Mesenteric fat pad (tissue), 1 donor: ENCODE data around the gene KCNK18. TPM values are rescaled to one million over a fixed set of nuclear protein-coding genes. Genes with fewer than 3 reads are reported as not detected.

Source experiments
- DNase-seq: peaks from one replicate; pipeline ENCODE4 v3.0.0-alpha.2; 2020; ENCODE audit warnings: low spot score
- long read RNA-seq: library from polyadenylated mRNA; unstranded; transcript quantifications from one replicate; pipeline ENCODE4 v2.0.0, GENCODE V29; 2020
- total RNA-seq: library from RNA; stranded (reverse); fragmentation: NEBNext Ultra II Directional; extraction: Animal tissue kit (Norgen Biotek cat#: 25700); gene quantifications from one replicate; pipeline ENCODE4 v1.2.1, GENCODE V29; 2021
- donor health status: DM: yes; HTN: yes; CAD: no.

The KCNK18 gene
- not detected for total RNA-seq
- long read RNA-seq = 0 reads

DNA sequence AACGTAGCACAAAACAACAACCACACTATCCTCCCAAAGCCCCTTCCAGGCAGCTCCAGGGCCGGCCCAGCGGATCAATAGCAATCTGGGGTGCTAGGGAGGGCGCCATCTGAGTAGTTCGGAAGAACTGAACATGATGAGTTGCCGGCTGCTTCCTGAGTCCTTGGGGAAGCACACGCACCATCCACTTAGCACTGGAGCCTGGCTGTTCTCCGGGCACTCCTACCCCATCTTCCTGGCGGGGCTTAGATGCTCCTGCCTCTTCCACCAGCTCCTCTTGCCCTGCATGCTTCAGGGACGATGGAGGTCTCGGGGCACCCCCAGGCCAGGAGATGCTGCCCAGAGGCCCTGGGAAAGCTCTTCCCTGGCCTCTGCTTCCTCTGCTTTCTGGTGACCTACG, at the start of gene KCNK18:
TSS of gene KCNK18 (plus strand) at position 301 of the 400 bp plus-strand sequence. CDS start at position 301, 0 bp downstream.
- DNase-seq = no peak

DNA sequence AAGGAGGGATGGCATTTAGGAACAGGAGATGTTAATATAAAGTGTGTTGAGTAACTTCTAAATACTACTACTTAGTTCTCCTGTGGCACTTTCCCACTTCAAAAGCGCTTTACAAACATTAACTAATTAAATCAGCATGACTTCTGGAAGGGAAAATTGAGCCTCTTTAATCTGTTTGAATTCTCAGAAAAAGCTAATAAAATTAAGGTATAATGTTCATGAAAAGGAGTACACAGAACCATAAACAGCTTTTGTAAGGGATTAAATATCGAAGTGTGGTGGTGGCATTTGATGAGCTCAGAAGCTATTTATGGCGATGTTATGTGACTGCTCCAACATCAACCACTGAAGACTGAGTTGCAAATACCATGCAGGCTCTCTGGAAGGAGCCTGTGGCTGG, 49.0 kb upstream of the KCNK18 start:
- DNase-seq = no peak

DNA sequence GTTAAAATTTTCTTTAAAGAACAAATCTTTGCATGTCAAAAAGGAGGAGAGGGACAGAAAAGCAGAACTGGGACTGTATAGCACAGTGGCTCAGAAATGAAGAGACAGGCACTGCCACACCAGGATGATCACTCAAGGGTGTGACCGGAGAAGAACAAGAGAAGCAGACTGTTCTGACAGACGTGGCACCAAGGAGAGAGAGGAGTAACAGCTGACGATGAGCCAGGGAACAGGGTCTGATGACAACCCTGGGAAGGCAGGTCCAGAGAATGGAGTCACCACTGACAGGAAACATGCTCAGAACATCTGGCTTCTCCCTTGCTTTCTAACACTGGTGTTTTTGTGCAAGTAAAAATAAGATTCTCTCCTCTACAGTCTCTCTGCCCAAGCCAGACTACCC, 44.6 kb upstream of the KCNK18 start:
- no peak for DNase-seq

DNA sequence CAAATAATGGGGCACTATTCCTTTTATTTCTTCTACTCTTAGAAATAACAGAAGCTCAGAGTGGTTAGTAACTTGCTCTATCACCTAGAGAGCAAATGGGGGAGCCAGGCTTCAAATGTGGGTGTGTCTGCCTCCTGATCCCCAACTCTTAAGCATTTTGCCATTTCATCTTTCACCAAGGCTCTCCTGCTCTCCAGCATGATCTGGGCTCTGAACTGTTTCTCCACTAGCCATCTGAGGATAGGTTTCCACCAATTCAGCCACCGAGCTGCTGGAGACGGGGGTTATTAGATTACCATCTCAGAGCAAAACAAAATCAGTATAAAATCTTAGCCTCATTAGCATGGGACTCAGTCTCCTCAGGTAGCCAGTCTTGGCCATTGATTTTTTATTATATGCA, 39.0 kb upstream of the KCNK18 start:
- no peak for DNase-seq

DNA sequence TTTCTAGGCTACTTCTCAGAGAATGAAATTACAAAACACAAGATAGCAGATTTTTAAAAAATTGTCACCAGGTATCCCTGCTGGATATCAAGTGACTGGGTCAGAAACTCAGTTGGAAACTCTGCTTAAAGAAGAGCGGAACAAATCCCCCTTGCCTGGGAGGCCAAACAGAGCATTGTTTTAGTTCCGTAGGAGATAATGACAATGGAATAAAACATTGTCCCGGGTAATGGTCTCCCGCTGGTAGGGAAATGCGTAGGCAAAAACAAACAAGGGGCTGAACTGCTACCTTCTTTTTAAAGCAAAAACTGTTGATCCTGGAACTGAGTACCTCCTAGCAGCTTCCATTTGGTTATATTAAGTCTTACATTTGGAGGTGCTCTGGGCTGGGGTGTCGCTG, 37.9 kb upstream of the KCNK18 start:
- no peak for DNase-seq

DNA sequence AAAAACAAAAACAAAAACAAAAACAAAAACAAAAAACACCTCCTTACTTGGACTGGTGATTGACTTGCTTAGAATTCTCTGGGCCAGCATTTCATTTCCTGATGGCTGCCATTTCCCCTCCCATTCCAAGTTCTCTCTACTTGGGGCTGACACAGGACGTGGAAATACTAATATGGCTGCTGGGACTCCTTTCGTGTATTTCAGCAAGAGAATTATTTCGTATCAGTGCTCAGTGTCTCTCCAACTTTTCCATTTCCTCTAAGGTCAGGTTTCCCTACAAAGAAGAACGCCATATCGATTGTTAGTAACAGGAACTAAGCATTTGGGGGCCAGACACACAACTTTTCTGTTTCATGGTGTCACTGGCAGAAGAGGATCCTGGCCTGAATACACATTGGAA, 36.7 kb upstream of the KCNK18 start:
- no peak for DNase-seq

DNA sequence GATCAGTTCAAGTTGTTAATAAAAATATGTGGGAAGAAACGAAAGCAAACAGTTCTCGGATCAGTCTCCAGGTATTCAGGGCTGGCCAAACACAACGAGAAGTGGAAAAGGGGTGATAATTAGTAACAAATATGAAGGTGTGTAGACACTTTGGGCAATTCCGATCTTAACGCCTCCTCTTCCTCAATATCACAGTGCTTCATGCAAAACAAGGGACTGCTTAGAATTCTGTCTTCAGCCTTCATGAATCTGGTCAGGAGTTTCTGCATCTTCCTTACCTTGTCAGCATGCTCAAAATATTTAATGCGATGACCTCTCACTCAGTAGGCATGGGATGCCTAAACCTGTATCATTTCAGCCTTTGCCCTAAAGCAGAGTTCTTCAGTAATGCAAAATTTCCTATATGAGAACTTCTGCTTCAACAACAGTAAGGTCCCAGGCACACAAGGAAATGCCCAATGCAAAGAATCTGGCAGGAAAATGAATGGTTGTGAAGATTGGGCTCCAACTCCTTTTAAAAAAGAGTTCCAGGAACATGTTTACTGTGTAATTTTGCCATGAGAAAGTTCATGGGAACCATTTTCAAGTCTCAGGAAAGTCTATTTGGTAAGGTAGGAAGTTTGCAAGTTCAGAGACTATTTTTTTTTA, 35.8 kb upstream of the KCNK18 start:
- no peak for DNase-seq

DNA sequence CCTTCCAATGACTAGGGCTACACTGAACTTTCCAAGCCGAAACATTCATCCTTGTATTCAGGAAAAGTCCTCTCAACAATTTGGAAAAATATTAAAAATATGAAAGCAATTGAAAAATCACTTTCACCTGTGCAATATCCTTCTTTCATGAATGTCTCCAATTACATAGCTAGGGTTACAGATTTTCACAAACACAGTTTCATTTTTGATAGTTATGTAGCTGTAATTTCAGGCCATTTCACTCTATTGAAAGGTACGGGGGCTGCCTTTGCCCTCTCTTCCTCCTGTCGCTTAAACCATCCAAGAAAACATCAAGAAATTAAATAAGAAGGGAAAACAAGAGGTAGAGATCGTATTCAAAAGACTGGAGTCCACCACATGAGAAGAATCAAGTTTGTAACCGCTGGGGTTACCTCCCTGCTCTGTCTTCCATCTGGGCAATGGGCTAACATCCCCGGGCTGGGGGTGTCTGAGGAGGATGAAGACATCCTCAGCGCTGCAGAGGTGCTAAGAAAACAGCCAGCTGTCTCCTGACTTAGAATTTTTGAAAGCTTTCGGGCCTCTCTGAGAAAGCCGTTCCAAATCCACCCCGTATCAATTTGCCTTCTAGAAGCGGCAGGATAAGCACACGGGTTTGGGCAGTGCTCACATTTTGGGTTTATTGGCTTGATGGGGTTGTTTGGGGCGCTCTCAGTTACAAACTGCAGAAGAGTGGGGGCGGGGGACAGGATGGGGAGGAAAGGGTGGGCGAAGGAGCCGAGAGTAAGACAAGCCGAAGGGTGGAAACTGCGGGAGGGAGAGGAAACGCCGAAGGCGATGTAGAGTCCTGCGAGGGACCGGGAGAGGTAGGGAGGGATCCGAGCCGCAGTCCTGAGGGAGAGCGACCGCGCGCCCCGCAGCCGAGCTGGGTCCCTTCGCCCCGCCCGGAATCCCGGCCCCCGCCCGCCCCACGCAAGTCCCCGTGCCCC, 34.9 kb upstream of the KCNK18 start:
- no peak for DNase-seq

DNA sequence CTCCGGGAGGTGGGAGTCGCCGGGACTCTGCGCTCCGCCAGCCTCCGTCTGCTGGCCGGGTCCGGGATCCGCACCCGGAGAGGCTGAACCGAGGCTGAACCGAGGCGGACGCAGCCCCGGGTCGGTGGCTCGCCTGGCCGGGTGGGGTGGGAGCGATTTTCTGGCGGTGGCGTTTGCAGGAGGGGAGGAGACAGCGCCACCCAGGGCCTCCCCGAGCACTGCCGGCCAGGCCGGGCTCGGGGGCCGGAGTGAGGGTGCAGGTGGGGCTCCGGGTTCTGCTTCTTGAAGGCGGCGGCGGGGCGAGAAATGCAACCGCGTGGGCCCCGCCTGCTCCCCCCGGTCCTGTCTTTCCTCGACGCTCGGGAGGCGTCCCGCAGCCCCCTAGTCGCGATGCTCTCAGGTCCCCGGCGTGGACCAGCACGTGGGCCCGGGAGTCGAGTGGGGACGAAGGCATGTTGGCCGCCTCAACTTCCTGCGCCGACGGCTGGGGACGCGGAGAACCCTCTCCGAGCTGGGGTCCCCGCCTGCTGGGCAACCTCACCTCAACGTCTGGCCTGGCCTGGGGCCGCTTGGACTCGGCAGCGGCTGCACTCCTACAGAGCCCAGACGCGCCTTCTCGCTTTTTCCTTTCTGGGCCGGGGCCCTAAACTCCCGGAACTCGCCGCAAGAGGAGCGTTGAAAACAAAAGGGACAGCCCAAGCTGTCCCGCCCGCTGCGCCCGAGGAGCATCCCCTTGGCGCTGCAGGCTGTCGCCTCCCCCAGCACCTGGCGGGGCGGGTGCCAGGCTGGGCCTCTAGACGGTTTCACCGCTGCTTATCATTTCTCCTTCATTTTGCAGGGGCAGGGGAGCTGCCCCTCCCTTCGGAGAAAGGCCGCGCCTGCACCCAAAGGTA, 34.0 kb upstream of the KCNK18 start:
- no peak for DNase-seq

DNA sequence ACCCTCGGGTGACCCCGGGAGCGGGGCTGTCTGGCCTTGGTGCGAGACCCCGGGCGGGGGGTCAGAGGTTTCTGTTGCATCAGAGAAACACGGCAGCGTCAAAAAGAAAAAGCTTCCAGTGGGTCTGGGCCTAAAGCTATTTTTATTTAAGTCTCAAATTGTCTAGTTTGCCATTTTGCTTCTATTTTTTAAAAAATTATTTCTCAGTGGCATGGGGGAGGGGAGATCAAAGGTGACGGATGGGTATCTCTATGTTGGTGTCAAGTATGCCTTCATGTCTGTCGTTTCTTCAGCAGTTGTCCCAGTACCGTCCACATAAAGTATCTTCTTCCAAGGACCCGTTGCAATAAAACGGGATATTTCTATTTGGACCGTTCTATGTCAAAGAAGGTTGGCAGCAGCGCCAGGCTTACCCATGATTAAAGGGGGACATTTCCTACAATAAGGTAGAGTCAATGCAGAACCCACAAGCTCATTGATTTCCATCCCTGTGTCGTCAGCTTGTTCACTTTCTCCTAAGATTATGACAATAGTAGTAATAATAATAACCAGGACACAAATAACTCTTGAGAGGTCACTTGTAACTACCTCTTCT, 33.2 kb upstream of the KCNK18 start:
- no peak for DNase-seq

DNA sequence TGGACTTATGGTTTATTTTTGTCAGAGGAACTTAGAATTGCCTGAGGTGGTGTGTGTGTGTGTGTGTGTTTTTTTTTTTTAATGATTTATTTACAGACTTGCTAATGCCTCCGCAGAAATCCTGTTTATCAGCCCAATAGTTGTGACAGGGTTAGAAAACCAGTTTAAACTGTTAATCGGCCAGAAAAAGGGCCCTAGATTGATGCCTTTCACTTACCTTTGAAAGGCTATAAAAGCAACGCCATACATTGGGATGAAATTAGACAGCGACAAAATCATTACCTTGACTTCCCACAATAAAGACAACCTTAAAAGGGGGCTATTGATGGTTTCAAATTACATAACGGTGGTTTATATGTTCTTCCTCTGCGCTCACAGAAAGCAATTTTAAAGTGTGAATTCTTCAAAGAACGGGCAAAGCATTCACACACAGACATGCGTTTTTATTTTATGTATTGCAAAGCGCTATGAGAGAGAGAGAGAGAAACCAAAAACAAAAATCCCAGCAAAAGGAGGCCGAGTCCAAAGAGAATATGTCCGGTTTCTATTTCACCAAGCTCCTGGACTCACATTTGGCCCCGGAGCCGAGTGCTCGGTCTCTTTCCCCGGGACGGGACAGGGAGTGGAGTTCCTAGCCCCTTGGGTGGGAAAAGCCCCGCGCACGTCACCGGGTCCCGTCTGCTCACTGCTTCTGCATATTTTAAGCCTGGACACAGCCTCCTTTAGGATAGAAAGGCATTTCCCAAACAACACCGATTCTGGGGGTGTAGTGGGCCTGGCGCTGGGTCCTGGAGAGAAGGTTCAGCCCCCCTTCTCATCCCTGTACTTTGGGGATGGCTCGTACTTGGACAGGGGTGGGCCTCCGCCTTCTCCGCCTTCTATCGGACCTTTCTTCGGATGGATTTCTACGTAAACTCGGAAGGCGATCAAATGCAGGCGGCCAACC, 32.4 kb upstream of the KCNK18 start:
- no peak for DNase-seq

DNA sequence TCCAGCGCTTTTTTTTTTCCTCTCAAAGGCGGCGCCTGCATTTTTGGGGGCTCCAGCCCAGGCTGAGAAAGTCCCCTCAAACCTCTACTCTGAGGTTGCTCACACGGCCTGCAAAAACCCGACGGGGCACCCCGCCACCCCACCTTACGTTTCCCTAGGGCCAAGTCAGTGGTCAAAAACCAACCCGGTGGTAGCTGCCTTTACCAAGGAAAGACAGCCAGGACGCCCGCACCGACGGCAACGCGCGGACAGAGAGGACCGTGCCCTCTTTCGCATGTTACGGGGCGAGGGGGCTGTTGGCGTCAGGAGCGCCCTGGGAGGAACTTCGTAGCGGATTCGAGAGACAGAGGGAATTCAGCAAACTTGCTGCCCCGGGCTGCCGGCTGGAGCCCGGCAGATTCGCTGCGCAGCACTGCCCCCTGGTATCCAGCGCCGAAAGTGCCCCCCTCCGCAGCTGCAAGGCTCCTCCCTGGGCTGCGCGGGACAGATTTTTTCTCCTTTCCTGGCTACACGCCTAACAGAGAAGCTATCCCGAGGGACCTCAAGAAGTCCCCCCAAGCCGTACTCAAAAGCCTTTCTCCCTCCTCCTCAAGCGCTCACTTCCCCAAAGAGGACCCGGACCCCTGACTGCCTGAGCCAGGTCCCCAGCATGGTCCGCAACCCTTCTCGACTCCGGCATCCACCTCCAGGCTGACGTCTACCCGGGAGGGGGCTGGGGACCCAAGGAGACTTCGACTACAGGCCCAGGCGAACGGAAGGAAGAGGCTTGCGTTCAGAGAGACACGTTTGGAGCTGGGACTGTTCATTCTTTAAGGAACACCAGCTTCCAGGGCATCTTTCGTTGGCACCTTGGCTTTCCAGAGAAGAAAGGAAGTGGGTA, 31.5 kb upstream of the KCNK18 start:
- no peak for DNase-seq

DNA sequence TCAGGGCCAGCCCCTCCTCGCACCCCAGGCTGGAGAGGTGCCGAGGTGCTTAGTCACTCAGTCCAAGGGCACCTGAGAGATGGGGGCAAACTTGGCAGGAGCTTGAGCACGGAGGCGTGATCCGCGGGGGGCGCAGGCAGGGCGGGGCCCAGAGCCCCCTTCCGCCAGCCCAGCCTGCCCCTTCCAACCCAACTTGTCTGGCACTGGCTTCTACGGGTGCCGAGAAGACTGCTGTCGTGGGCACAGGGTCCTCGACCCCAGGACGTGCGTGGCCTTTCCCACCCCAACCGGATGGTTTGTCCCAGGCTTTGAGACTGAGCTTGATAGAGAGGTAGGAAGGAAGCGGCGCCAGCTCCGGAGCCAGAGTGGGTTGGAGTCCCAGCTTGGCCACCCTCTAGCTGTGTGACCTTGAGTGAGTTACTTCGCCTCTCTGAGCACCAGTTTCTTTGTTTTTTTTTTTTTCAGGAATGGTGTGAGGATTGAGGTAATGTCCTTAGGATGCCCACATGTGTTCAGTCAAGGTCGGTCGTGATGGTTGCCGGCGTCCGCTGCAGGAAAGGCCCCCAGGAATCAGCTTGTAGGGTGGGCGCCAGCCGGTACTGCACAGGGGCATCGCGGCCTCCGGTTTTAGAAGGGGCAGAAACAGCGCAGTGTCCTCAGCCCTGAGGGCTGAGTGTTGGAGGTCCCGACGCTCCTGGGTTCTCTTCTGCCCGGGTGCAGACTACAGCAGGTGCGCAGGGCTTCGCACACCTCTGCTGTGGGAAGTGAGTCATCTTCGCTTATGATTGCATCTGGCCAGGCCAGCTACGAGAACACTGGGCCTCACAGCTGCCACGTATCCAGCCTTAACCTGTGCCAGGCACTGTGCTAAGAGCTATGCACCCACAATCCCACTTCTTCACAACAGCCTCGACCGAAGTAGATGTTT, 30.6 kb upstream of the KCNK18 start:
- no peak for DNase-seq

DNA sequence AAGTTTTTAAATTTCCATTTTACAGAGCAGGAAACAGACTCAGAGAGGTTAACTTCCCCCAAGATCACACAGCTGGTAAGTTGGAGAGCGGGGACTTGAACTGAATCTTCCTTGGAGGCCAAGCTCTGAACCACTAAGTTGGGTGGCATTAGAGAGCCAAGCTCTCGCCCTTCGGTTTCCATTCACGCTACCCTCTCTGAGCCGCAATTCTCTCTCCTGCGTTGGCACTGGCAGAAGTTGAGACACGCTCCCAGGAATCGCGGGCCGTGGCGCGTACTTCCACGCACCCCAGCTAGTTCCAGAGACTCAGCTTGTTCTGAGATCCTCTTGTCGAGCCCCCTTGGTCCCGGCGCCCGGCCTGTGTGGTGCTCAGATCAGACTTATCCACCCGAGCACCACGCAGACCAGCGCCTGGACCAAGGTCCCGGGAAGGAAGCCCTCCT, 29.9 kb upstream of the KCNK18 start:
- DNase-seq = no peak

DNA sequence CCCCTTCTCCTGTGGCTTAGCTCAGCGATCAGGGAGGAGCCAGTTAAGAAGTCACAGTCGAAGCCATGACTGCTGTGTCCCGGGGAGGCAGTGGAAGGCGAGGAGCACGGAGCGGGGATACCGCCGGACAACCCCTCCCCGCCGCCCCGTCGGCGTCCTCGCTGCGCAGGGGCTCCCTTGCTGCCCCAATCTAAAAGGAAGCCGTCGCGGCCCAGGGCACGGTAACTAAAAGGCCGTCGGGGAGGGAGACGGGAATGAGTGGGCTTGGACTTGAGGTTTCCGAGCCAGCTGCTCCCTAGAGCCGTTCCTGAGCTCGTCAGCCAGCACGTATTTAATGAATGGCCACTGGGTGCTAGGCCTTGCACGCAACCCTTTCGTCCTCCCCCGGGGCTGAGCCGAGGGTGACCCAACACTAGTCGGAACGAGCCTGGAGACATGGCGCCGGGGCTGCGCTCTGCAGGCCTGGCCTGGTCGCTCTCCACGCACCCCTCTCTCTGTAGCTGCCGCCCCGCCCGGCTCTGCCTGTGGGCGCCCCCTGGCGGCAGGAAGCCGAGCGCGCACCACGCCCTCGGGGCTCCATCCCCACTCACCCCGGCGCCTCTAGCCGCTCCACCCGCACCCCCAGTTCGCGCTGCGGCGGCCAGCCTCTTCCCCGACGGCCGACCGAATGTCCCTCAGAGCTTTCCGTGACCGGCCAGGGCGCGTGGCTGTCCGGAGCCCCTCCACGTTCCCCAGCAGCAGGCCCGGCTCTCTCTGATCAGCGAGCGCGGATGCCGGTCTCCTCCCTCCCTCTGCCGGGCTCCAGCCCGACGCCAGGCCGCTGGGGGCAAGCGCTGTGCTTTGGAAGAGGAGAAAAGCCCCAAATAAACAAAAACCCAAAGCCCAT, 29.3 kb upstream of the KCNK18 start:
- DNase-seq = no peak

DNA sequence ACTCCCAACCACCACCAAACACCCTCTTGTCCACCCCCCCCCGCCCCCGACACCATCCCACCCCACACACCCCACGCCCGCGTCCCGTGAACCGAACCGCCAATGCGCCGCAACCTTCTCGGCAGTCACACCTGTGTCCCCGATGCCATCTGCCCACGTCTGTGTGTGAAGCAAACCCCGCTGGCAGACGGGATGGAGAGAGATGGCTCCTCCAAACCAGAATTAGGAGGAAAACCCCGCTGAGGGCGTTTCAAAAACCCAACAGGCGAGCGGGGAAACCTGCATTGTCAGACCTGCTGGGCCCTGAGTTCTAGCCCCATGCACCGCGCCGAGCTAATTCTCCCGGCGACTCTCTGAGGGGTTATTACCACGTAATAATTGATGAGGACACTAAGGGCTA, 28.6 kb upstream of the KCNK18 start:
- no peak for DNase-seq

DNA sequence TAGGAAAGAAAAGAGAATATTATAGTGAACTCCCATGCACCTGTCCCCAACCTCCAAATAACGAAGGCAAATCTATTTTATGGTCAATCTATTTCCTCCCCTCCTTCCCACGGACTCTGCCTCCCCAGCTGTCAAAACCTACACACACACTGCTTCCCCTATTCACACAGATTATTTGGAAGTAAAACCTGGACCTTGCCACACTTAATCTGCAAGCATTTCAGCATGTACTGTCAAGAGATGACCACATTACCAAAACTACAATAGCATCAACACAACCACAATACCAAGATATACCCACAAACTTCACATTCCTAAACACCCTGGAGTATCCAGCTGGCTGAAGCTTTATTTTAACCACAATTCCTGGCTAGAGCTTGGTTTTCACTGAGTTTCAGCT, 27.8 kb upstream of the KCNK18 start:
- DNase-seq = no peak
